ENCODE measurements around the gene CTIF.

- TF ChIP-seq CTCF (IDR thresholded peaks at IDR 0.05) = no peak
- no peak for TF ChIP-seq POLR2A (IDR thresholded peaks at IDR 0.05)
- TF ChIP-seq POLR2AphosphoS5 (IDR thresholded peaks at IDR 0.05) = no peak
- TF ChIP-seq EP300 (IDR thresholded peaks at IDR 0.05) = no peak
Observed at GRCh38 chr18:48888773-48889080, 349.9 kb downstream of the CTIF start.
